ENCODE measurements around the gene SMYD3.

GRCh38 chr1:246382589-246383238 is 124.4 kb downstream of the SMYD3 start:
- TF ChIP-seq CTCF (IDR thresholded peaks at IDR 0.05; ENCODE audit: low read depth, low read length, poor library complexity, severe bottlenecking), result no peak
- no peak for TF ChIP-seq EZH2phosphoT487 (IDR thresholded peaks at IDR 0.05; ENCODE audit: borderline replicate concordance, low read length)

All from DOHH2 (cell line).